GM12865 (cell line): ENCODE results near the gene SNX9.

Source experiments
- DNase-seq: peaks from one replicate; pipeline ENCODE4 v3.0.0; 2010; ENCODE audit warnings: low read depth
- H3K4me3 ChIP-seq: 2 replicates; pipeline ENCODE4 v1.5.1; 2011; ENCODE audit warnings: mild to moderate bottlenecking, low read depth, low read length, control low read depth
- CTCF ChIP-seq: IDR thresholded peaks from 2 replicates; pipeline ENCODE4 v1.5.1; 2011; ENCODE audit warnings: low read length, control low read depth, low read depth, inconsistent platforms; ENCODE audit not compliant: insufficient read depth; ENCODE audit errors: missing control alignments

SNX9 gene

GRCh38 chr6:157984128-157984527 is 161.1 kb downstream of the SNX9 start:
- H3K4me3 ChIP-seq: no peak overlapping the region

GRCh38 chr6:157984686-157985225 is 161.7 kb downstream of the SNX9 start:
- no peak for TF ChIP-seq CTCF
- H3K4me3 ChIP-seq: no peak overlapping the region
- no peak for DNase-seq

More at GRCh38 chr6:157984128-157984527, 161.1 kb downstream of the SNX9 start:
- DNase-seq: no peak
- no peak for TF ChIP-seq CTCF

- no peak overlapping the region for H3K4me3 ChIP-seq
- TF ChIP-seq CTCF: no peak
- no peak for DNase-seq
These were observed 162.5 kb downstream of the SNX9 start for GRCh38 chr6:157985378-157986155.

GRCh38 chr6:157987788-157988699 is 165.0 kb downstream of the SNX9 start:
- DNase-seq: no peak
- no peak for TF ChIP-seq CTCF
- no peak overlapping the region for H3K4me3 ChIP-seq

- no peak overlapping the region for H3K4me3 ChIP-seq
- no peak for TF ChIP-seq CTCF
- no peak for DNase-seq
These were observed 165.6 kb downstream of the SNX9 start for GRCh38 chr6:157988700-157989063.

- DNase-seq: no peak
These were observed 166.7 kb downstream of the SNX9 start for GRCh38 chr6:157989541-157990289.

More at GRCh38 chr6:157989541-157990289, 166.7 kb downstream of the SNX9 start:
- TF ChIP-seq CTCF: no peak
- H3K4me3 ChIP-seq: no peak overlapping the region
